ENCODE results near the gene VTI1B.

The VTI1B gene

DNA sequence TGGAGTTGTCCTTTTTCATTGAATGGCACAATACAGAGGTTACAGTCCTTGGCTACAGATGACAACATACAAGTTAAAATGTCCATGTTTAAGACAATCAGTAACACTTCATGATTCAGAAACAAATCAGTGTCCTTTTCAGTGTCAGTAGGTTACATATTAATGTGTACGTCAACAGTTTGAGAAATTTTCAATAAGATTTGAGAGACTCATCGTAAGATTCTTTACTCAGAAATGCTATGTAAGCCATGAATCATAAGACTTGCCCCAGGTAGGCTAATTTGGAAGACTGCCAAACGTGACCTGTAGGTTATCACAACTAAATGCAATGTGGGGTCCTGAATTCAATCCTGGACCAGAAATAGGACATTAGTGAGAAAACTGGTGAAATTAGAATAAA, 30.8 kb upstream of the VTI1B start:
- TF ChIP-seq CTCF (conservative IDR thresholded peaks at IDR 0.05) (no peak), ZFX (IDR thresholded peaks at IDR 0.05) (no peak)
- H3K27ac ChIP-seq, result no peak overlapping the region

- TF ChIP-seq ZFX (IDR thresholded peaks at IDR 0.05), result no peak
- peak; percentile 94 for TF ChIP-seq CTCF (conservative IDR thresholded peaks at IDR 0.05)
- no peak overlapping the region for H3K27ac ChIP-seq
Measured at GRCh38 chr14:67704484-67705089, 30.2 kb upstream of the VTI1B start.

DNA sequence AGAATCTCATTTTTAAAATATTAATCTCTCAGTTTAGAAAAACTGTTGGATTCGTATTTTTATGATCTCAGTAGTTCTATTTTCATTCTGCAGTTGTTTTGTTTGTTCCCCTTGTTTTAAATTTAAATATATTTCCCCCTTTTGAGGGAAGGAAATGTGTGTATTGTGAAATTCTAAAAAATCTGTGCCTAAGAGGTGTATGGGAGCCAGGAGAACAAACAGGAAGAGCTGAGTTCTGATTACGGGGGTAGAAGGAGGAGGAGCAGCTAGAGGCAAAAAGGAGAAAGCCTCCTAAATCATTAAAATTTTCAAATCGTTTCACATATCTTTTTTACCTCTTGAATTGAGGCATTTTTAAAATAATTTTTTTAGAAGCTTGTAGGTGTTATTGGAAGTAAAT, 29.6 kb upstream of the VTI1B start:
- TF ChIP-seq ZFX (IDR thresholded peaks at IDR 0.05) (no peak), CTCF (conservative IDR thresholded peaks at IDR 0.05) (no peak)
- peak overlapping the region; percentile 33; the same call in 1 of the 2 replicates for H3K27ac ChIP-seq

GRCh38 chr14:67701492-67701891, 27.1 kb upstream of the VTI1B start, which contains the start of gene RDH12:
Gene RDH12, plus strand, starts transcription at chr14:67701886. Its CDS starts 20,757 bp downstream, at chr14:67722643.
- peak within 1 kb of the TSS; percentile 66 for H3K27ac ChIP-seq

- H3K27ac ChIP-seq, result no peak overlapping the region
- TF ChIP-seq ZFX (IDR thresholded peaks at IDR 0.05) (no peak), CTCF (conservative IDR thresholded peaks at IDR 0.05) (no peak)
Measured at GRCh38 chr14:67698179-67698578, 23.7 kb upstream of the VTI1B start.

DNA sequence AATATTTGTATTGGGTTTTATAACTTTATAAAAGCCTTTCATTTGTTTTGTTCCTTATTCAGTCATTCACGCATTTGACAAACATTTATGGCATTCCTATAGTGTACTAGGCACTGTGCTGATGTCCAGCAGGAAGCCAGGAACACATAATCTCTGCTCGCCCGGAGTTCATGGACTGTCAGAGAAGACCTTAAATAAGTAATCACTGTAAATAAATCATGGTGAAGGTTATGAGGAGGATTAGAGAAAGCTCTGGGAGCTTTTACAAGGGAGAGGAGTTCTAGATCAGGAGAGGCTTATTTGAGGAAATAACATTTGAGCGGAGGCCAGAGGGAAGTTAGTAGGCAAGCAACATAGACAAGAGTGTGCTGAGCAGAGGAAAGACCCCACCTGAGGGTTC, 22.6 kb upstream of the VTI1B start:
- TF ChIP-seq ZFX (IDR thresholded peaks at IDR 0.05) (no peak), CTCF (conservative IDR thresholded peaks at IDR 0.05) (no peak)
- H3K27ac ChIP-seq, result no peak overlapping the region

DNA sequence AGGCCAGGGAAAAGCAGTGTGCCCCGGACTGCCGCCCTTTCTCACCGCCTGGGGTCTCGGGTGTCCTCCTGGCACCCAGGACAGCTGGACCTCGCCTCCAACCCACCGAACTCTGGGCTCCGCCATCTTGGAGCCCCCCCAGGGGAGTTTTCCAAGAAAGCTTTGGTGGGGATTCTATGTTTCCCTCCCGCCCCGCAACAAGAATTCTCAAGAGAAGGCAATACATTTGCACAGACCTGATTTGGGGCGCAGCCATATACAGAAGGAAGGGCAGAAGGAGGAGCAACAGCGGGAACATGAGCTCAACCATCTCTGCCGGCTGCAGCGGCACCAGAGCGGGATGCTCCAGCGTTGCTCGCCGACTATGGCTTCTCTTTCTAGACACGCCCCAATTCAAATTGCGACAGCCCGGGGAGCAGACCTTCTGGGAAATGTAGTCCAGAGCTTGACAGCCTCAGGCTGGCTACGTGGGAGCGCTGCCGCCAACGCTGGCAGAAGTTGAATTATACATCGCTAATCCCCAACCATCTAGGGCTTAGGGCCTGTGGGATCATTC, 21.0 kb upstream of the VTI1B start, which contains the start of gene RDH11:
TSS of gene RDH11 (minus strand) at position 371 of the 556 bp plus-strand sequence. CDS start at position 310, 61 bp downstream.
- peak within 1 kb of the TSS; percentile 91 for H3K27ac ChIP-seq
- TF ChIP-seq ZFX (IDR thresholded peaks at IDR 0.05), result no peak
- no peak for TF ChIP-seq CTCF (conservative IDR thresholded peaks at IDR 0.05)

Measured in C4-2B (cell line).